GM20000 (cell line): ENCODE results near the gene DHRS3.

Source experiments
- DNase-seq: peaks from one replicate; pipeline ENCODE4 v3.0.0; 2012; ENCODE audit warnings: low spot score
- TF ChIP-seq, protein P1 (sequence below): IDR thresholded peaks from 2 replicates; pipeline ENCODE4 v1.5.1; 2012; ENCODE audit warnings: mild to moderate bottlenecking, control low read depth; ENCODE audit errors: extremely low read depth, missing control alignments

The DHRS3 gene

DNA sequence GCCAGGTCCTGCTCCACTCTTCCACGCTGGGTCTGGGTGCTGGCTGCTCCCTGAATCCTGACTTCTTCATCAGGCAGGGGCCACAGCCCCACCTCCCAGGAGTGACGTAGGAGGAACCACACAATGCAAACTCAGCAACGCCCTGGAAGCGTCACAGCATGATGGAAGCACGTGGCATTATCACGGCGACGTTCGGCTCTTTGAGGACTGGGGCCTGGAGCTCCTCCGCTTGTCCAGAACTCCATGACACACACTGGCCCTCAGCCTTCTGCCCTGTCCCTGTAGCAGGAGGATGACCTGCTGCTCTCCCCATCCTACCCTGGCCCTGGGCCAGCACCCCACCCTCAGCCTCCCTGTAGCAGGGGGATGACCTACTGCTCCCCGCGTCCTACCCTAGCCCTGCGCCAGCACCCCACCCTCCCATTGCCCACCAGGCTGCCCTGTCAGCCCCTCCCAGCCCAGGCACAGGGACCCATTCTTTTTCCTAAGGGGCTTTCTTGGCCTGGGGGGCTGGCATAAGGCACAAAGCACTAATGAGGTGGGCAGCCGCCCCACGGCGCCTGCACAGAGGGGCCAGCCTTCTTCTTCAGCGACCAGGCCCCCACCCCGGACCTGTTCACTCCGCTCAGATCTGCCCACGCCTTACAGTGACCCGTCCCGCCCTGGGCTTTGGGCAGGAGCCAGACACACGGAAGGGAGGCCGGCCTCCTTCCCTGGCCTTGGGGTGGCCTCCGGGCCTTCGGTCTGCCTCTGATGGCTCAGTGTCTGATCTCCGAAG is 65.7 kb downstream of the DHRS3 start:
- DNase-seq = no peak
- TF ChIP-seq, protein P1, sequence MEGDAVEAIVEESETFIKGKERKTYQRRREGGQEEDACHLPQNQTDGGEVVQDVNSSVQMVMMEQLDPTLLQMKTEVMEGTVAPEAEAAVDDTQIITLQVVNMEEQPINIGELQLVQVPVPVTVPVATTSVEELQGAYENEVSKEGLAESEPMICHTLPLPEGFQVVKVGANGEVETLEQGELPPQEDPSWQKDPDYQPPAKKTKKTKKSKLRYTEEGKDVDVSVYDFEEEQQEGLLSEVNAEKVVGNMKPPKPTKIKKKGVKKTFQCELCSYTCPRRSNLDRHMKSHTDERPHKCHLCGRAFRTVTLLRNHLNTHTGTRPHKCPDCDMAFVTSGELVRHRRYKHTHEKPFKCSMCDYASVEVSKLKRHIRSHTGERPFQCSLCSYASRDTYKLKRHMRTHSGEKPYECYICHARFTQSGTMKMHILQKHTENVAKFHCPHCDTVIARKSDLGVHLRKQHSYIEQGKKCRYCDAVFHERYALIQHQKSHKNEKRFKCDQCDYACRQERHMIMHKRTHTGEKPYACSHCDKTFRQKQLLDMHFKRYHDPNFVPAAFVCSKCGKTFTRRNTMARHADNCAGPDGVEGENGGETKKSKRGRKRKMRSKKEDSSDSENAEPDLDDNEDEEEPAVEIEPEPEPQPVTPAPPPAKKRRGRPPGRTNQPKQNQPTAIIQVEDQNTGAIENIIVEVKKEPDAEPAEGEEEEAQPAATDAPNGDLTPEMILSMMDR = no peak

DNA sequence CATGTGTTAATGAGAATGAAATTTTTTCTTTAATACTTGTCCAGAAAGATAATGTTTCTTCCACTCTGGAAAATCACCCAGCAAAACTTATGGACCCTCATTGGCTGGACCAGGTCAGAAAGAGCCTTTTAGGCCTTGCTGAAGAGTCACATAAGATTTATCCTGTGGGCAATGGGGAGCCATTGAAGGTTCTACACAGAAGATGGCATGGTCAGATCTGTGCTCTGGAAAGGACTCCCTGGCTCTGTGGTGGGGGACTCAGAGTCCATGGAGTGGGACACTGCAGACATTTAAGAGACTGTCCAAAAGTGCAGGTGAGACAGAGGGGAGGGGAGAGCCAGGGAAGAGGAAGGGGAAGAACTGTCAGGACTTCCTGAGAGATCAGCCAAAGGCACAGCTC is 66.4 kb downstream of the DHRS3 start:
- TF ChIP-seq, protein P1 = no peak
- DNase-seq = no peak

DNA sequence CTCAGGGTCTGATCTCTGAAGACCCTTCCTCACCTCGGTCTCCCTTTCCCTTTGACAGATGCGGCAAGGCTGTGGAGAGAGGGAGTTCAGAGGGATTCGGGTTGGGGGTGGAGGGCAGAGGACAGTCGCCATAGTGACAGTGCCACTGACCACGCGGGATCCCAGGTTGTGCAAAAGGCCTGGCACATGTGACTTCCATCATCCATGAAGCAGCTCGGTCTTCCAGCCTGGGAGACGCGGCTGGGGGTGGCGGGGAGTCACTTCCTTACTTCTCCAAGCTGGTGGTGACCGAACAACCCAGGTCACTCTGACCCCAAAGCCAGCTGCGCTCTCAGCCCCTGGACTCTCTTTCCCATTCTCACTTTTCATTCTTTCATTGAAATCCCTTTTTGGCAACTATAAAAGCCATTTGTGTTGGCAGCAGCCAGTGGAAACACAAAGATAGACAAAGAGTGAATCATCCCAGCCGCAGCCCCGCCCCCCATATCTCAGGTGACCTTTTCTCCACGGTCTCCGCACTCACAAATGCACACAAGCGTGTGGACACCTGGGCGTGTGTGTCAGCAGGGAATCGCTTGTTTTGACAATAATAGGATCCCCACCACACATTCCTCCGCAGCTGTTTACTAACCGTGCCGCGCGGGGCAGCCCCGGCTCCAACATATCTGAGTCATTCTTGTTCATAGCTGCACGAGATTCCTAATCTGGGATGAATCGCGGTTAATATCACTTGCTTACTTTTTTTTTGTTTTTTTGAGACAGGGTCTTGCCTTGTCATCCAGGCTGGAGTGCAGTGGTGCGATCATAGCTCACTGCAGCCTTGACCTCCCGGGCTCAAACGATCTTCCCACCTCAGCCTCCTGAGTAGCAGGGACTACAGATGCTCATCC is 68.3 kb downstream of the DHRS3 start:
- DNase-seq = no peak

DNA sequence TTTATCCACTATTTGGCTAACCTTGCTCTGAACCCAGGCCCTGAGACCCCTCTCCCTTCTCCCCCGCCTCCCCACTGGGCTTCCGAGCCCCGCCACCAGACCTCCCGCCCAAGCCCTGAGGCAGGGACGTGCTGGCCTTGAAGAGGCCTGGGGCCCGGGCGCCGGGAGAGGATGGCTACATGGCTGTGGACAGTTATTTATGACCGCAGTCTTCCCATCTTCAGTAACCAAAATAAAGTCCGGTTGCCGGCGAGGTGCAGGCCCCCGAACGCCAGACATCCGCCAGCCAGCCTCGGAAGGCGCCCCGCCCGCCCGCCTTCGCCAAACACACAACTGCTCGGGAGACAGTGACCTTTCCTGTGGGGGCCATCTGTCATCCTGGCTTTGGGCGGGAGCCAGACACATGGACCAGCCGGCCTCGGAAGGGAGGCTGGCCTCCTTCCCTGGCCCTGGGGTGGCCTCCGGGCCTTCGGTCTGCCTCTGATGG is 69.0 kb downstream of the DHRS3 start:
- DNase-seq = no peak
- TF ChIP-seq, protein P1 = no peak

More for the DNA sequence above, 68.3 kb downstream of the DHRS3 start:
- TF ChIP-seq, protein P1 = no peak

DNA sequence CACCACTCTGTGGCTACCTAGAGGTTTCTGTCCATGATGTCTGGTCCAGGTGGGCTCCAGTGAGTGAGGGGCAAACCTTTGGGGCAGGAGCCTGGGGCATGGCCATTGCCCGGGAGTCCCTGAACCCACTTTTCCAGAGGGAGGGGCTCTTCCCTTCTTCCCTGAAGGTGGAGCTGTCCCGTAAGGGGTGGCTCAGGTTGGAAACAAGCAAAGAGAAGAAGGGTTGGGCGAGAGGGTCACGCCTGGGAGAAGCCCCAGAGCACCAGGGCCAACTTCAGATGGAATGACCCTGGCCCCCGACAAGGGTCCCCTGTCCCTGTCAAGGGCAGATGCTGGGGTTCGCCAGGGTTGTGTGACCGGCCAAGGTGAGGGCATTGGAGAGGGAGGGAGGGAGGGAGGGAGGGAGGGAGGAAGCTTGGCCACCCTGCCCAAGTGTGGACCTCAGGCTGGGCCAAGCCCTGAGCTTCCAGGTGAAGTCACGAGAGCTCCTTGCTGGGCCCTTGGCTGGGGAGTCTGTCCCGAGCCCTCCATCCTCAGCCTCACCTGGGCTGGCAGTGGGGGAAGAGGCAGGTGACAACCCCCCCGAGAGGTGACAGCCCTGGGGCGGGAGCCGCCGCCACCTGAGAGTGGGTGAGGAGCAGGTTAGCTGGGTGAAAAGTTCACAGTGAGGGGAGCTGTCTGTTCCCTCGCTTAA is 69.6 kb downstream of the DHRS3 start:
- DNase-seq = no peak
- TF ChIP-seq, protein P1 = no peak

DNA sequence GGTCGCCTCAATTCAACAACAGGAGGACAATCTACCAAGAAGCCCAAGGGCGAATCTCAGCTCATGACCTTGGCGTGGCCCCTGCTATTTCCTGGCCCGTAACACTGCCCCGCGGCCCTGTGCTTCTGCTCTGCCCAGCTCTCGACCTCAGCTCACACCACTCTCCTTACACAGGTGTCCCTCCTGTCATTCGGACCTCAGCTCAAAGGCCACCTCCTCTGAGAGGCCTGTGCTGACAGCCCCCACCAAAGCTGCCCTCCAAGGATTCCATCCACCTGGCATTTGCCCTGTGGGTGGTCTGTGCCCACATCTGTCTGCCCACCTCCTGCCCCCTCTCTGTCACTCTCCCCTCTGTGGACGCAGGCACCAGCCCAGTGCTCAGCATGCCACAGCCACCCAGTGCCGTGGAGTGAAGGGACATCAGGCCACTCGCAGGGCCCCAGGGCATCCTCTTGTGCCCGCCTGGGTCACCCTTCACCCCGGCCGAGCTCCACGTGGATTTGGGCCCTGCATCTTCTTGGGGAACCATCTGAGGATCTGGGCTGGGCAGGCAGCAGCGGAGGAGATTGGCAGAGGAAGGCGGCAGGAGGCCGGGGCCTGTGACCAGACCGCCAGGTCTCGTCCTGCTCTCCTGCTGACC is 70.3 kb downstream of the DHRS3 start:
- no peak for DNase-seq
- TF ChIP-seq, protein P1 = no peak
